DOHH2 (cell line): Measurements from ENCODE around the gene MYCBPAP.

Source experiments
- H3F3A ChIP-seq: fragments of 200-600 bp; sonication (generic), shearing (Covaris generic); 2 replicates; pipeline ENCODE4 v1.6.0; 2016; ENCODE audit warnings: antibody characterized with exemption, mild to moderate bottlenecking; ENCODE audit not compliant: control insufficient read depth, insufficient read depth
- H3K27ac ChIP-seq: fragments of 200-600 bp; sonication (generic); 2 replicates; pipeline ENCODE4 v1.5.1; 2014; ENCODE audit warnings: low read depth, mild to moderate bottlenecking, low read length, moderate library complexity
- H3K27me3 ChIP-seq: fragments of 200-600 bp; sonication (generic); 2 replicates; pipeline ENCODE4 v1.6.1; 2014; ENCODE audit warnings: mild to moderate bottlenecking, low read length, mixed read lengths; ENCODE audit not compliant: control insufficient read depth
- H3K36me3 ChIP-seq: fragments of 200-600 bp; sonication (generic); 2 replicates; pipeline ENCODE4 v1.6.1; 2014; ENCODE audit warnings: mild to moderate bottlenecking, low read length, moderate library complexity, mixed read lengths; ENCODE audit not compliant: control insufficient read depth
- H3K4me1 ChIP-seq: fragments of 200-600 bp; sonication (generic); 2 replicates; pipeline ENCODE4 v1.6.1; 2014; ENCODE audit warnings: mild to moderate bottlenecking, low read length, mixed read lengths; ENCODE audit not compliant: control insufficient read depth
- H3K4me2 ChIP-seq: fragments of 200-600 bp; sonication (generic); 2 replicates; pipeline ENCODE4 v1.6.0; 2014; ENCODE audit warnings: mild to moderate bottlenecking, low read length, moderate library complexity
- H3K4me3 ChIP-seq: fragments of 200-600 bp; sonication (generic); 2 replicates; pipeline ENCODE4 v1.5.1; 2014; ENCODE audit warnings: mild to moderate bottlenecking, low read length, mixed read lengths
- H3K79me2 ChIP-seq: fragments of 200-600 bp; sonication (generic); 2 replicates; pipeline ENCODE4 v1.6.1; 2014; ENCODE audit warnings: mild to moderate bottlenecking, low read length, mixed read lengths; ENCODE audit not compliant: control insufficient read depth
- H3K9me2 ChIP-seq: fragments of 200-600 bp; sonication (generic); replicated peaks from 2 replicates; pipeline ENCODE4 v1.6.1; 2014; ENCODE audit warnings: mild to moderate bottlenecking, low read length, mixed read lengths; ENCODE audit not compliant: control insufficient read depth
- H3K9me3 ChIP-seq: fragments of 200-600 bp; sonication (generic); 2 replicates; pipeline ENCODE4 v1.6.1; 2014; ENCODE audit warnings: antibody characterized with exemption, low read length, mixed read lengths; ENCODE audit not compliant: control insufficient read depth, insufficient read depth
- H4K20me1 ChIP-seq: fragments of 200-600 bp; sonication (generic); 2 replicates; pipeline ENCODE4 v1.6.0; 2014; ENCODE audit warnings: low read depth, mild to moderate bottlenecking, antibody characterized with exemption, low read length, moderate library complexity; ENCODE audit not compliant: control insufficient read depth, insufficient read depth
- EZH2phosphoT487 ChIP-seq: fragments of 200-600 bp; sonication (generic); IDR thresholded peaks from 2 replicates; pipeline ENCODE4 v1.6.1; 2017; ENCODE audit warnings: borderline replicate concordance, mild to moderate bottlenecking, antibody characterized with exemption, low read length, moderate library complexity, mixed read lengths
- TF ChIP-seq, protein P1 (sequence below): fragments of 200-600 bp; sonication (generic); IDR thresholded peaks from one replicate; pipeline ENCODE4 v1.5.1; 2014; ENCODE audit warnings: antibody characterized with exemption, mild to moderate bottlenecking, low read depth, low read length; ENCODE audit not compliant: poor library complexity, severe bottlenecking

The MYCBPAP gene

GRCh38 chr17:50469208-50469605 lies 39.0 kb upstream of the MYCBPAP start:
- Histone ChIP-seq H3K4me2 (no peak overlapping the region), H3K4me3 (no peak overlapping the region), H4K20me1 (no peaks in the 10 kb centered on the region), H3F3A (no peaks in the 10 kb centered on the region), H3K36me3 (no peaks in the 10 kb centered on the region), H3K4me1 (peaks cover 5% of the 10 kb centered on the region), H3K27ac (no peak overlapping the region), H3K9me3 (no peaks in the 10 kb centered on the region), H3K9me2 (no peaks in the 10 kb centered on the region), H3K27me3 (peaks cover 2% of the 10 kb centered on the region; the same call in 1 of the 2 replicates), H3K79me2 (no peaks in the 10 kb centered on the region)
- TF ChIP-seq, protein P1, sequence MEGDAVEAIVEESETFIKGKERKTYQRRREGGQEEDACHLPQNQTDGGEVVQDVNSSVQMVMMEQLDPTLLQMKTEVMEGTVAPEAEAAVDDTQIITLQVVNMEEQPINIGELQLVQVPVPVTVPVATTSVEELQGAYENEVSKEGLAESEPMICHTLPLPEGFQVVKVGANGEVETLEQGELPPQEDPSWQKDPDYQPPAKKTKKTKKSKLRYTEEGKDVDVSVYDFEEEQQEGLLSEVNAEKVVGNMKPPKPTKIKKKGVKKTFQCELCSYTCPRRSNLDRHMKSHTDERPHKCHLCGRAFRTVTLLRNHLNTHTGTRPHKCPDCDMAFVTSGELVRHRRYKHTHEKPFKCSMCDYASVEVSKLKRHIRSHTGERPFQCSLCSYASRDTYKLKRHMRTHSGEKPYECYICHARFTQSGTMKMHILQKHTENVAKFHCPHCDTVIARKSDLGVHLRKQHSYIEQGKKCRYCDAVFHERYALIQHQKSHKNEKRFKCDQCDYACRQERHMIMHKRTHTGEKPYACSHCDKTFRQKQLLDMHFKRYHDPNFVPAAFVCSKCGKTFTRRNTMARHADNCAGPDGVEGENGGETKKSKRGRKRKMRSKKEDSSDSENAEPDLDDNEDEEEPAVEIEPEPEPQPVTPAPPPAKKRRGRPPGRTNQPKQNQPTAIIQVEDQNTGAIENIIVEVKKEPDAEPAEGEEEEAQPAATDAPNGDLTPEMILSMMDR: no peak
- TF ChIP-seq EZH2phosphoT487: no peak

DNA sequence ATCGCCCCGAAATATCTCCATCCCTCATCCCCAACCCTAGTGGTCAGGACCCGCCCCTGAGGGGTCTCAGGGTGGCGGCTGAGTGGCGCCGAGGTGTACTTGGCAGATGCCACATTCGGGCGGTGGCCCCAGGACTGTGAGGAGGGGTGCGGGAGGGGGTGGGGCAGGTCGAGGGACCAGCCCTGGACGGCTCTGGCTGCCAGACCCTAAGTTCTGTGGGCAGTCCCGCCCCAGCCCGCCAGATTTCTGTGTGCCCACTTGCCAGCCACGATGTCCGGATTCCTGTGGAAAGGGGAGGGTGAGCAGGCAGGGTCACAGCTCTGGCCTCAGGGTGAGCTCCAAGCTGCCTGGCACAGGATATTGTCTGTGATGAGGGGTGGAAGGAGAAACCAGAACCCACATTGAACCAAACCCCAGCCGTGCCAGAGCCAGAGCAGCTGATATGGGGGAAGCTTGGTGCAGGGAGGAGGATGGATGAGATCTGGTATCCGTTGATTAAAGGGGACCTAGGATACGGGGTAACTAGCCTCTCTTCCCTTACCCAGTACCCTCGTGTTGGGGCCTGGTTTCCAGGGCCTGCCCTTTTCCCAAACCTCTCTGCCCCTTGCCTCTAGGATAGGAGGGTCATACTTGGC lies 38.5 kb upstream of the MYCBPAP start:
- H3K36me3 ChIP-seq: no peaks in the 10 kb centered on the region
- no peak for TF ChIP-seq EZH2phosphoT487
- TF ChIP-seq, protein P1: no peak
- H3K4me2 ChIP-seq: no peak overlapping the region
- no peak overlapping the region for H3K27ac ChIP-seq
- no peaks in the 10 kb centered on the region for H3K79me2 ChIP-seq
- no peak overlapping the region for H3K4me3 ChIP-seq
- H3K27me3 ChIP-seq: peaks cover 5% of the 10 kb centered on the region; the same call in 1 of the 2 replicates
- H3F3A ChIP-seq: no peaks in the 10 kb centered on the region
- no peaks in the 10 kb centered on the region for H3K9me2 ChIP-seq
- no peaks in the 10 kb centered on the region for H4K20me1 ChIP-seq
- peaks cover 5% of the 10 kb centered on the region for H3K4me1 ChIP-seq
- no peaks in the 10 kb centered on the region for H3K9me3 ChIP-seq

DNA sequence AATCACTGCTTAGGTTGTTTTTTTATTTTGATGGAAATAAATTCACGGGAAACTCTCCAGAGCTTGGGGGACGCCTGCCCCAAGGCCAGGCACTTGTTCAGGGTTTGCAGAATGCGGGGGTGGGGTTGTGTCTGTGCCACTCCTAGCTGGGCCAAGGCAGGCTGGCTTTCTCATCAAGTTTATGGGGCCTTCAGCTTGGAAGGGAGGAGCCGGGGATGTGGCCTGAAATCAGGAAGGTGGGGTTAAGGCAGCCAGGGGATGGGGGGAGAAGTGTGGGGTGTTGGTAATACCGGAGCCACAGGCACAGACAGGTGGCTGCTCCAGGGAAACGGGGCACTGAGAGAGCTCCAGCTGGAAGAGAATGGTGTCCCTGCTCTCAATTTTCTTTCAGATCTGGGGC lies 37.8 kb upstream of the MYCBPAP start:
- Histone ChIP-seq H3K4me2 (no peak overlapping the region), H4K20me1 (no peaks in the 10 kb centered on the region), H3K9me2 (no peaks in the 10 kb centered on the region), H3K4me1 (peaks cover 5% of the 10 kb centered on the region), H3K36me3 (no peaks in the 10 kb centered on the region), H3K27me3 (peaks cover 5% of the 10 kb centered on the region; the same call in 1 of the 2 replicates), H3K27ac (no peak overlapping the region), H3K4me3 (no peak overlapping the region), H3K9me3 (no peaks in the 10 kb centered on the region), H3F3A (no peaks in the 10 kb centered on the region), H3K79me2 (no peaks in the 10 kb centered on the region)
- TF ChIP-seq, protein P1: no peak
- no peak for TF ChIP-seq EZH2phosphoT487
